Fibroblast of mammary gland (primary cell): Measurements from ENCODE around the gene FAM180B.
"Not testable (repeated sequence)": the region's sequence is repeated elsewhere in the genome, so short reads cannot be mapped to it uniquely, and the experiment has no call there.

ENCODE experiments used
- DNase-seq: peaks from one replicate; pipeline ENCODE4 v3.0.0-alpha.2; 2010; ENCODE audit warnings: low read depth
- H3K4me3 ChIP-seq: 2 replicates; pipeline ENCODE4 v1.5.1; 2011; ENCODE audit warnings: low read depth, mild to moderate bottlenecking, low read length, moderate library complexity; ENCODE audit not compliant: control insufficient read depth
- CTCF ChIP-seq: conservative IDR thresholded peaks from 2 replicates; pipeline ENCODE4 v1.5.1; 2011; ENCODE audit warnings: low read depth, low read length, inconsistent platforms; ENCODE audit not compliant: control insufficient read depth, insufficient read depth

FAM180B gene

GRCh38 chr11:47586098-47586855 is at the start of gene FAM180B:
Gene FAM180B, plus strand, starts transcription at chr11:47586678. Its CDS starts 91 bp downstream, at chr11:47586769.
- no peak for DNase-seq
- H3K4me3 ChIP-seq = no peak within 1 kb of the TSS
- no peak for TF ChIP-seq CTCF

DNA sequence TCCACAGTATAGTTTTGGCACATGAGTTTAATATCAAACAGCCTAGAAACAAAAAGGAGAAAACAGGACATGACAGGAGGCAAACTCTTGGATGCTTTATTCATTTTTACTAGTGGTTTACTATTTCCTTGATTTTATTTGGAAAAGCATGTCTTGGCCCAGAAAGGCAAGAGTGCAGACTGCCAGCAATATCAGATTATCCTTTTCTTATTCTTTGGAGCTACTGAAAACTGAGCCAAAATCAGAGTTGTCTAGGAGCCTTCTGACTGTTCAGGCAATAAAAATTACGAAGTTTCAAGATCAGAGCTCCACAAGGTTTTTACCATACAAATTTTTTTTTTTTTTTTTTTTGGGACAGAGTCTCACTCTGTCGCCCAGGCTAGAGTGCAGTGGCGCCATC is 49.6 kb upstream of the FAM180B start:
- DNase-seq = no peak
- no peak overlapping the region for H3K4me3 ChIP-seq
- TF ChIP-seq CTCF = no peak

DNA sequence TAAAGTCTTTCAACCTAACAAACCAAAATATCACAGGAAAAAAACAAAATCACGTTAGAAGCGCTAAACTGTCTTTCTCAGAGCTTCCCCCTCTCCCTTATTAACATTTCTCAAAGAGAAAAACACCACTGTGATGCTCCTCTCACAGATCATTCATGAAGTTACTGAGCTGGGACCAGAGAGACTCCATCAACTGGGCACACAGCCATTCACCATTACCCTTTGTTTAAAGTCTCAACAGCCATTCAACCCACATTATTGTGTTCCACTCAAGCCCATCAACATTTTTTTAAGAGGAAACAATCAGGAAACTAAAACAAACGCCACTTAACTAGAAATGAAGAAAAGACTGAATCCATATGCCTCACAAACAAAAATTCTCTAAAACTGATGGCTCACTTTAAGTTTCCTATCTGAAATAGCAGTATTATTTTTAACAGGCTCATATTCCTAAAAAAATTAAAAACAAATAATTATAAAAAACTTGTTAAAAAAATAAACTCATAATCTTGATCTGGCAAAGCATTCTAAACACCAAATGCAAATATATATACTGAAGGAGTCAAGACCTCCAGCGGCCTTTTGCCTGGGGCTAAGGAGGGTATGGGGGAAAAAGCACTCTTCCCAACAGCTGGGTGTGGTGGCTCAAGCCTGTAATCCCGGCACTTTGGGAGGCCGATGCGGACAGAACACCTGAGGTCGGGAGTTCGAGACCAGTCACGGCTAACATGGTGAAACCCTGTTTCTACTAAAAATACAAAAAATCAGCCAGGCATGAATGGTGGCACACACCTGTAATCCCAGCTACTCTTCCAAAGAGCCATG is 47.5 kb upstream of the FAM180B start:
- H3K4me3 ChIP-seq = no peak overlapping the region
- DNase-seq = no peak
- no peak for TF ChIP-seq CTCF

GRCh38 chr11:47539681-47540039 is 46.8 kb upstream of the FAM180B start:
- no peak for TF ChIP-seq CTCF
- H3K4me3 ChIP-seq = no peak overlapping the region
- no peak for DNase-seq

DNA sequence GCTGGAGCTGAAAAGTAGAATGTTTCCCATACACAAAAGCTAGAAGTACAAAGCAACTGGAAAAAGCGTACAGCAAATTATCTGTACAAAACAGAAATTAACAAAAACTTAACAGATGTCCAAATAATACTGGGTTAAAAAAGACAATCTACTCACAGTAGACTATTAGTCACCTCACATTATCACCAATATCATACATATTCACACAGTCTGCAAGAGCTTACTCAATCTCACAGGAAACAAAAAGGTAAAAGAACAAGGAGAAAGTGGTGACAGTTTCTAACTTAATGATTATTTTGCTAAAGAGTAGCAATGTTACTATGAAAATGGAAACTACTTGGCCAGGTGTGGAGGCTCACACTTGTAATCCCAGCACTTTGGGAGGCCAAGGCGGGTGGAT is 45.4 kb upstream of the FAM180B start:
- DNase-seq = no peak
- H3K4me3 ChIP-seq = no peak overlapping the region
- TF ChIP-seq CTCF = no peak

- TF ChIP-seq CTCF = no peak
- H3K4me3 ChIP-seq = no peak overlapping the region
- no peak for DNase-seq
Measured at GRCh38 chr11:47545298-47545697, 41.2 kb upstream of the FAM180B start.

GRCh38 chr11:47546274-47546673 is 40.2 kb upstream of the FAM180B start:
- not testable (repeated sequence) for DNase-seq, H3K4me3 ChIP-seq
